NOMO-1 treated with DMSO at 0.1 percent for 48 hours (cell line): ENCODE measurements around the gene EEF1AKMT2.
"Not testable (repeated sequence)": the region's sequence is repeated elsewhere in the genome, so short reads cannot be mapped to it uniquely, and the experiment has no call there.

ENCODE experiments used
- DNase-seq: peaks from one replicate; lab custom pipeline; 2025; ENCODE audit not compliant: unreplicated experiment; lab: John Stamatoyannopoulos, UW

EEF1AKMT2 gene

GRCh38 chr10:124756156-124756903 lies 35.4 kb downstream of the EEF1AKMT2 start:
- no peak for DNase-seq

GRCh38 chr10:124755581-124755980 lies 36.1 kb downstream of the EEF1AKMT2 start:
- no peak for DNase-seq

GRCh38 chr10:124754227-124754626 lies 37.5 kb downstream of the EEF1AKMT2 start:
- no peak for DNase-seq

GRCh38 chr10:124748953-124749645 lies 42.6 kb downstream of the EEF1AKMT2 start:
- DNase-seq = no peak

GRCh38 chr10:124748166-124748565 lies 43.5 kb downstream of the EEF1AKMT2 start:
- no peak for DNase-seq

- no peak for DNase-seq
Measured at GRCh38 chr10:124747745-124748144, 43.9 kb downstream of the EEF1AKMT2 start.

- DNase-seq = no peak
Measured at GRCh38 chr10:124746992-124747391, 44.7 kb downstream of the EEF1AKMT2 start.

- DNase-seq = not testable (repeated sequence)
Measured at GRCh38 chr10:124746447-124746846, 45.2 kb downstream of the EEF1AKMT2 start.

GRCh38 chr10:124745673-124746072 lies 46.0 kb downstream of the EEF1AKMT2 start:
- DNase-seq = peak; percentile 31

- no peak for DNase-seq
Measured at GRCh38 chr10:124745252-124745651, 46.4 kb downstream of the EEF1AKMT2 start.

GRCh38 chr10:124744102-124745050 lies 47.3 kb downstream of the EEF1AKMT2 start, which contains the start of gene FAM53B:
FAM53B (minus strand) TSS chr10:124744378; CDS start chr10:124706713, 37,665 bp downstream.
- peak; percentile 70 for DNase-seq

- peak; percentile 9 for DNase-seq
Measured at GRCh38 chr10:124743191-124744101, 48.2 kb downstream of the EEF1AKMT2 start.

- DNase-seq = peak; percentile 38
Measured at GRCh38 chr10:124742413-124743190, 49.1 kb downstream of the EEF1AKMT2 start.

- DNase-seq = peak; percentile 18
Measured at GRCh38 chr10:124741922-124742412, 49.7 kb downstream of the EEF1AKMT2 start.

- DNase-seq = peak; percentile 75
Measured at GRCh38 chr10:124741281-124741921, 50.3 kb downstream of the EEF1AKMT2 start.

GRCh38 chr10:124740369-124741280 lies 51.1 kb downstream of the EEF1AKMT2 start:
- peak; percentile 81 for DNase-seq

GRCh38 chr10:124739986-124740368 lies 51.7 kb downstream of the EEF1AKMT2 start:
- DNase-seq = no peak
